OCI-M1 (cell line): Measurements from ENCODE around the gene MTOR.
"Not testable (repeated sequence)": the region's sequence is repeated elsewhere in the genome, so short reads cannot be mapped to it uniquely, and the experiment has no call there.

ENCODE experiments used
- DNase-seq: peaks from one replicate; lab custom pipeline; 2025; lab: John Stamatoyannopoulos, UW

The MTOR gene

GRCh38 chr1:11107599-11107998 lies 154.8 kb downstream of the MTOR start:
- no peak for DNase-seq

DNA sequence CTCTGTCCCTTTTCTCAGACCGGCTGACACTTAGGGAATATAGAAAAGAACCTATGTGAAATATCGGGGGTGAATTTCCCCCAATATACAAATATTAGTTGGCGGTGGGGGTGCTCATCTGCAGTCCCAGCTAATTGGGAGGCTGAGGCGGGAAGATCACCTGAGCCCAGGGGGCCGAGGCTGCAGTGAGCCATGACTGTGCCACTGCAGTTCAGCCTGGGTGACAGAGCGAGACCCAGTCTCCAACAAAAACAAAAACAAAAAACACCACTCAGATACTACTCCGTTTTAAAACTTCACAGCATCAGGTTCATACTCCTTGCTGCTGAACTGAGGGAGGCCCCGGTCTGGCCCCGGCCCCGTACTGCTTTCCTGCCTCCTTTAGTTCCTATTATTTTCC lies 156.8 kb downstream of the MTOR start:
- DNase-seq: no peak

- no peak for DNase-seq
Observed at GRCh38 chr1:11101347-11101746, 161.0 kb downstream of the MTOR start.

DNA sequence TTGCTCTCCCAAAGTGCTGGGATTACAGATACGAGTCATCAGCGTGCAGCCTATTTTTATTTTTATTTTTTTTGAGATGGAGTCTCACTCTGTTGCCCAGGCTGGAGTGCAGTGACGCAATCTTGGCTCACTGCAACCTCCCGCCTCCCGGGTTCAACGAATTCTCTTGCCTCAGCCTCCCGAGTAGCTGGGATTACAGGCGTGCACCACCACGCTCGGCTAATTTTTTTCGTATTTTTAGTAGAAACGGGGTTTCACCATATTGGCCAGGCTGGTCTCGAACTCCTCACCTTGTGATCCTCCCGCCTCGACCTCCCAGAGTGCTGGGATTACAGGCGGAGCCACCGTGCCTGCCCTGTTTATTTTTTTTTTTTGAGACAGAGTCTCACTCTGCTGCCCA lies 161.5 kb downstream of the MTOR start:
- not testable (repeated sequence) for DNase-seq

- no peak for DNase-seq
Observed at GRCh38 chr1:11100149-11100493, 162.2 kb downstream of the MTOR start.

DNA sequence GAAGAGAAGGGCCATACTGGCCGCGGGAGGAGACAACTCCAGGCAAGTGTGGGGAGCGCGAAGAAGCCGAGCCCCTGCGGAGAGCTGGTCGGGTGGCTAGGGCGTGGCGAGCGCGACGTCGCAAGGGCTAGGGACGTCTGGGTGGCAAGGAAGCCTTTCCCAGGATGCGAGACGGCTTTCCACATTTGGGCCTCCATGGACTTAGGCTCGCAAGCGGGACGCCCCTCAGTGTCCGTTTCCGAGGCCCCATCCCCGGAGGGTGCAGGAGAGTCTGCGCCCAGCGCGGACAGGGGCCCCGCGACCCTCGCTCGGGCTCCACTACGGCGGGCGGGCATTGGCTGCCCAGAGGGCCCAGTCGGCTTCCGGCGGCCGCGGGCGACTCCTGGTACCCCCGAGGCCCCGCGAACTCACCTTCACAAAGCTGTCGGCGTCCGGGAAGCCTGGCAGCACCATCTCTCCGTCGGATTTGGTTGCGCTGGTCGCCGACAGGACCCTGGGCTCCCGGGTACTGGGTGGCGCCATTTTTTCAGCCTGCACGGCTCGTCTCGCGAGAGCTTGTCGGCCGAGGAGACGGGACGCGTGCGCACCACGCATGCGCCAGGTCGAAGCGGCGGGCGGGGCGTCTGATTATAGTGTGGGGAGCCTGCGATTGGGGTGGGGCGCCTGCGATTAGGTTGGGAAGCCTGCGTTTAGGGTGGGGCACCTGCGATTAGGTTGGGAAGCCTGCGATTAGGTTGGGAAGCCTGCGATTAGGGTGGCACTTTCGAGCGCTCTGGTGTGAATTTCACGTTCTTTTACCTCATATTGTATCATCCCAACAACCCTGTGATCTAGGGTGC lies 162.8 kb downstream of the MTOR start, which contains the start of gene EXOSC10:
EXOSC10 (minus strand) TSS at position 560 of the 839 bp plus-strand sequence; CDS start at position 522, 38 bp downstream.
- peak; percentile 95 for DNase-seq

DNA sequence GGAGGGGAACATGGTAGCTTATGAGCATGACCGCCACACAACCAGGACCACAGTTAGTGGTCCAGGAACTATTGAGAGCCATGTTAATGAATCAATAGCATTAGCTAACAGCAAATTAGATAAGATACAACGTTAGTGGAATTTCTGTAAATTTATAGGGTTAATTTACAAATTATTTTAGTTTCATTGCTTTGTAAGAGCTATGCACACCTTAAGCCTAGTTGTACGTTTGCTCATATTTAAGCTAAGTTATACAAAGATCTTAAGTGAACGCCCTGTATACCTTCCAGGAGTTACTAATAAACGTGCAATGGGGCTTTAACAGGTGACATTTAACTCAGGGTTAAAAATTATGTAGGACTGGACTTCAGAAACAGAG lies 163.4 kb downstream of the MTOR start:
- no peak for DNase-seq

DNA sequence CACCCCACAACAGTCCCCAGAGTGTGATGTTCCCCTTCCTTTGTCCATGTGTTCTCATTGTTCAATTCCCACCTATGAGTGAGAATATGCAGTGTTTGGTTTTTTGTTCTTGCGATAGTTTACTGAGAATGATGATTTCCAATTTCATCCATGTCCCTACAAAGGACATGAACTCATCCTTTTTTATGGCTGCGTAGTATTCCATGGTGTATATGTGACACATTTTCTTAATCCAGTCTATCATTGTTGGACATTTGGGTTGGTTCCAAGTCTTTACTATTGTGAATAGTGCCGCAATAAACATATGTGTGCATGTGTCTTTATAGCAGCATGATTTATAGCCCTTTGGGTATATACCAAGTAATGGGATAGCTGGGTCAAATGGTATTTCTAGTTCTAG lies 178.6 kb downstream of the MTOR start:
- not testable (repeated sequence) for DNase-seq

DNA sequence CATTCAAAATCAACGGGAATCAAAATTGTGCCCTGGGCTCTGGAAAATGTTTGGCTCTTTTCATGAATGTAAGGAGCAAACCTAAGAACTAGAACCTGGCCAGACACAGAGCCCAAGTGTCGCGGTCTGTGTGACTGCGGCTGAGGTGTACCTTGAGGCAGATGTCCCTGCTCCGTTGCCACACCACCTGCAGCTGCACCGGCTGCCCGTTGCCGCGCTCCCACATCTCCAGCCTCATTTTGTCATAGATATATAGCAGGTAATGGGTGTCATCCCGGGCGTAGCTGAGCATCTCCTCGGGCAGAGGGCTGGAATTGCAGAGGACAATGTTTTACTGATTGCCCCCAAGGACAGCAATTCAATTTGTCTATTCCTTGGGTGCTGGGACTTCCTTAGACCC lies 181.4 kb downstream of the MTOR start:
- no peak for DNase-seq

GRCh38 chr1:11078631-11079030 lies 183.7 kb downstream of the MTOR start:
- DNase-seq: no peak

GRCh38 chr1:11073398-11073797 lies 189.0 kb downstream of the MTOR start:
- not testable (repeated sequence) for DNase-seq

- no peak for DNase-seq
Observed at GRCh38 chr1:11072216-11072917, 190.0 kb downstream of the MTOR start.

- no peak for DNase-seq
Observed at GRCh38 chr1:11071463-11072215, 190.7 kb downstream of the MTOR start.

DNA sequence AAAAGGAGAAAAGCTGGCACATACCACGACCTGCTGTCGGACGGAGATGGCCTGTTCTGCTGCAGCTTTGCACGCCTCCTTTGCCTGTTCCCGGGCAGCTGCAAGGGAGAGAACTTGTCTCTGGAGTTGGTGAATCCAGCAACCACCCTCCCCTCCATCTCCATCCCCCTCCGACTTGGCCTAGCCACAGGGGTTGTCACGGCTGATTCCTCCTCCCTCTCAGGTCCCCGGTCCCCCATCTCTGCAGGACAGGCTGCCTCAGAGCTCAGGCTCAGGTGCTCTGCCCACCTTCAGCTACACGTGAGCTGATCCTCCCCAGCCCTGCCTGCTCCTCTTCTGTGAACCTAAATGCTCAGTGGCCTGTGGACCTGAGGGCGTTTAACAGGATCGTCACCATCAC lies 191.5 kb downstream of the MTOR start:
- DNase-seq: no peak

- no peak for DNase-seq
Observed at GRCh38 chr1:11068600-11069473, 193.5 kb downstream of the MTOR start.

- DNase-seq: no peak
Observed at GRCh38 chr1:11067716-11068599, 194.4 kb downstream of the MTOR start.

- DNase-seq: no peak
Observed at GRCh38 chr1:11065796-11066195, 196.6 kb downstream of the MTOR start.

- DNase-seq: no peak
Observed at GRCh38 chr1:11064942-11065341, 197.4 kb downstream of the MTOR start.

DNA sequence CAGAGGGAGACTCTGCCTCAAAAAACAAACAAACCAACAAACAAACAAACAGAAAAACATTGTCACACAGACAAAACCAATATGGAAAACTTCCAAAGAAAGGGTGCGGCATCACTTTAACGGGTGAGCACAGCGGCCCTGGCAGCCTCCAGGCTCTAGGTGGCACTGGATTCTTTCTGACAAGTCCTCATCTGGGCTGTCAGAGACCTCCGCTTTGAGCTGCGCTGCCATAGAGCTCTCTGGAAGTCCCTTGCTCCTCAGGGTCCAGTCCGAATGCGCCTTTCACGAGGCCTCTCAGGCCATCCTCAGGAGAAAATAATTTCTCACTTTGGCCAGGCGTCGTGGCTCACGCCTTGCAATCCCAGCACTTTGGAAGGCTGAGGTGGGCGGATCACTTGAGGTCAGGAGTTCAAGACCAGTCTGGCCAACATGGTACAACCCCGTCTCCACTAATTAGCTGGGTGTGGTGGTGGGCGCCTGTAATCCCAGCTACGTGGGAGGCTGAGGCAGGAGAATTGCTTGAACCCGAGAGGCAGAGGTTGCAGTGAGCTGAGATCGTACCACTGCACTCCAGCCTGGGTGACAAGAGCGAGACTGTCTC lies 198.3 kb downstream of the MTOR start:
- DNase-seq: peak; percentile 36

- DNase-seq: no peak
Observed at GRCh38 chr1:11062965-11063401, 199.4 kb downstream of the MTOR start.
